Neural progenitor cell (in vitro differentiated cells): Measurements from ENCODE around the gene IQSEC2.

Experiments
- EZH2phosphoT487 ChIP-seq: fragments of 200-600 bp; sonication (generic); IDR thresholded peaks from 2 replicates; pipeline ENCODE4 v1.6.1; 2017; ENCODE audit warnings: antibody characterized with exemption
- TF ChIP-seq, protein P1 (sequence below): fragments of 200-600 bp; sonication (generic); IDR thresholded peaks from 2 replicates; pipeline ENCODE4 v1.5.1; 2017; ENCODE audit warnings: antibody characterized with exemption, mild to moderate bottlenecking

DNA sequence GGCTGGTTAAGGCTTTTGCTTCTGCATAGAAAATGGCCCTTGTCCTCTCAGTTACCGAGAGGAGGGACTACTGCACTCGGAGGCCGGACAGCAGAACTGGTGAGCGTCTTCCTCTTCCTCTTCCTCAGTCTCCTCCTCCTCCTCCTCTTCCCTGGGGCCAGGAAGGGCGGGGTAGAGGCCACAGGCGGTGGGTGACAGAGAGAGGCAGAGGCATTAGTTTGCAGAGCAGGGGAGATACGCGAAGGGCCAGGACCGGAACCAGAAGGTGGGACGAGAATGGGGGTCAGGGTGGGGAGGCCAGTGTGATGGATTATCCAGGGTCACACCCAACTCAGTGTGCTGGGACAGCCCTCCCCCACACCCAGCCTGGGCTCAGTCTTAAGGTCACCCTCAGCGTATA lies 14.5 kb downstream of the IQSEC2 start:
- no peak for TF ChIP-seq EZH2phosphoT487
- TF ChIP-seq, protein P1, sequence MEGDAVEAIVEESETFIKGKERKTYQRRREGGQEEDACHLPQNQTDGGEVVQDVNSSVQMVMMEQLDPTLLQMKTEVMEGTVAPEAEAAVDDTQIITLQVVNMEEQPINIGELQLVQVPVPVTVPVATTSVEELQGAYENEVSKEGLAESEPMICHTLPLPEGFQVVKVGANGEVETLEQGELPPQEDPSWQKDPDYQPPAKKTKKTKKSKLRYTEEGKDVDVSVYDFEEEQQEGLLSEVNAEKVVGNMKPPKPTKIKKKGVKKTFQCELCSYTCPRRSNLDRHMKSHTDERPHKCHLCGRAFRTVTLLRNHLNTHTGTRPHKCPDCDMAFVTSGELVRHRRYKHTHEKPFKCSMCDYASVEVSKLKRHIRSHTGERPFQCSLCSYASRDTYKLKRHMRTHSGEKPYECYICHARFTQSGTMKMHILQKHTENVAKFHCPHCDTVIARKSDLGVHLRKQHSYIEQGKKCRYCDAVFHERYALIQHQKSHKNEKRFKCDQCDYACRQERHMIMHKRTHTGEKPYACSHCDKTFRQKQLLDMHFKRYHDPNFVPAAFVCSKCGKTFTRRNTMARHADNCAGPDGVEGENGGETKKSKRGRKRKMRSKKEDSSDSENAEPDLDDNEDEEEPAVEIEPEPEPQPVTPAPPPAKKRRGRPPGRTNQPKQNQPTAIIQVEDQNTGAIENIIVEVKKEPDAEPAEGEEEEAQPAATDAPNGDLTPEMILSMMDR, result no peak
